ENCODE measurements around the gene TNRC6C. TPM values are rescaled to one million over a fixed set of nuclear protein-coding genes. Genes with fewer than 3 reads are reported as not detected.

TNRC6C gene
- total and polyA plus RNA-seq, 2 experiments from 2014 or later = 4.2 to 5.6 TPM

DNA sequence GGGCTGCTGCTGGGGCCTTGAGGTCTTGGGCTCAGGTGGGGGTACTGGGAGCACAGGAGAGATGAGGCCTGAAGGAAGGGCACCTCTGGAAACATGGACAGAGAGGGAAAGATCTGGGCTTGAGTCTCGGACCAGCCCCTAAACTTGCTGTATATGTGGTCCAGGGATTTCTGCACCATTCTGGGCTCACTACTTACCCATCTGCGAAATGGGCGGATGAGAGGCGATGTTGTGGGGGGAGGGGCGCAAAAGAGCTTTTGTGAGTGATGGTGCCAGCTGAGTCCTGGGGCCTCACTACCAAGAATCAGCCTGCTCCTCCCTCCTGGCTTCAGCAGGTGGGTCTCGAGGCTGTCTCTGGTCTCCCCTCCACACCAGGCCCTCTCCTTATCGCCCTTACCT is 188.0 kb downstream of the TNRC6C start:
- no peaks in the 10 kb centered on the region for H3K36me3 ChIP-seq (replicated peaks; ENCODE audit: insufficient read depth, low read depth)

DNA sequence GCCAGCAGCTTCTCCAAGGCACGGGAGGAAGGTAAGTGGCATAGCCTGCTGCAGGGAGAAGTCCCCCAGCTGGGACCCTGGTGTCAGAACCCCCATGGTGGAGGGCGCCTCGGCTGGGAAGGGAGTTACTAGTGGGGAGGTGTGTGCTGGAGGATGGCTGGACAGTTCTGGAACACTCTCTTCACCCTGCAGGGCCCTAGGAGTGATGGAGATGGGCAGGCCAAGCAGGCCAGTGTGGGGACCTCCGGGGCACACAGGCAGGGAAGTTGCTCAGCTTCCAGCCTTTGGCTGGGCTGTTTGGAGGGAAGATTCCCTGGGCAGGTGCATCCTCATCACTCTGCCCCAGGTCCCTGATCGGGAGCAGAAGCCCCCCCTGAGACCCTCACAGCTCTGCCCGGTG is 188.4 kb downstream of the TNRC6C start:
- Histone ChIP-seq H3K27me3 (no peaks in the 10 kb centered on the region), H3K36me3 (replicated peaks; ENCODE audit: insufficient read depth, low read depth) (no peaks in the 10 kb centered on the region), H3K9me2 (replicated peaks; ENCODE audit: insufficient read depth) (no peaks in the 10 kb centered on the region), H3K27ac (no peak overlapping the region), H3K4me3 (no peak overlapping the region), H3K4me2 (no peak overlapping the region), H3K9me3 (ENCODE audit: low read depth) (no peaks in the 10 kb centered on the region), H3K4me1 (ENCODE audit: insufficient read depth) (peaks cover 29% of the 10 kb centered on the region), H4K20me1 (ENCODE audit: insufficient read depth, poor library complexity, severe bottlenecking) (no peaks in the 10 kb centered on the region), H3K79me2 (no peaks in the 10 kb centered on the region), H2AFZ (no peak overlapping the region)
- WGBS (ENCODE audit: low lambda C conversion rate, missing lambda C conversion rate) = 83% methylated on average over 6 of the region's 6 CpGs
- DNase-seq (ENCODE audit: low spot score) = no peak
- TF ChIP-seq, protein P1, sequence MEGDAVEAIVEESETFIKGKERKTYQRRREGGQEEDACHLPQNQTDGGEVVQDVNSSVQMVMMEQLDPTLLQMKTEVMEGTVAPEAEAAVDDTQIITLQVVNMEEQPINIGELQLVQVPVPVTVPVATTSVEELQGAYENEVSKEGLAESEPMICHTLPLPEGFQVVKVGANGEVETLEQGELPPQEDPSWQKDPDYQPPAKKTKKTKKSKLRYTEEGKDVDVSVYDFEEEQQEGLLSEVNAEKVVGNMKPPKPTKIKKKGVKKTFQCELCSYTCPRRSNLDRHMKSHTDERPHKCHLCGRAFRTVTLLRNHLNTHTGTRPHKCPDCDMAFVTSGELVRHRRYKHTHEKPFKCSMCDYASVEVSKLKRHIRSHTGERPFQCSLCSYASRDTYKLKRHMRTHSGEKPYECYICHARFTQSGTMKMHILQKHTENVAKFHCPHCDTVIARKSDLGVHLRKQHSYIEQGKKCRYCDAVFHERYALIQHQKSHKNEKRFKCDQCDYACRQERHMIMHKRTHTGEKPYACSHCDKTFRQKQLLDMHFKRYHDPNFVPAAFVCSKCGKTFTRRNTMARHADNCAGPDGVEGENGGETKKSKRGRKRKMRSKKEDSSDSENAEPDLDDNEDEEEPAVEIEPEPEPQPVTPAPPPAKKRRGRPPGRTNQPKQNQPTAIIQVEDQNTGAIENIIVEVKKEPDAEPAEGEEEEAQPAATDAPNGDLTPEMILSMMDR (IDR thresholded peaks at IDR 0.05; ENCODE audit: poor library complexity) = no peak
- TF ChIP-seq EZH2 (IDR thresholded peaks at IDR 0.05; ENCODE audit: borderline replicate concordance) = no peak
- no peak for TF ChIP-seq EZH2phosphoT487 (IDR thresholded peaks at IDR 0.05; ENCODE audit: low read depth, severe bottlenecking, unreplicated experiment)

More for the DNA sequence above, 188.0 kb downstream of the TNRC6C start:
- H3K79me2 ChIP-seq = no peaks in the 10 kb centered on the region
- no peaks in the 10 kb centered on the region for H3K27me3 ChIP-seq
- WGBS (ENCODE audit: low lambda C conversion rate, missing lambda C conversion rate) = 96% methylated on average over 7 of the region's 7 CpGs
- no peaks in the 10 kb centered on the region for H3K9me3 ChIP-seq (ENCODE audit: low read depth)
- H3K4me1 ChIP-seq (ENCODE audit: insufficient read depth) = peaks cover 29% of the 10 kb centered on the region
- no peaks in the 10 kb centered on the region for H4K20me1 ChIP-seq (ENCODE audit: insufficient read depth, poor library complexity, severe bottlenecking)
- TF ChIP-seq EZH2phosphoT487 (IDR thresholded peaks at IDR 0.05; ENCODE audit: low read depth, severe bottlenecking, unreplicated experiment) (no peak), EZH2 (IDR thresholded peaks at IDR 0.05; ENCODE audit: borderline replicate concordance) (no peak)
- TF ChIP-seq, protein P1 (IDR thresholded peaks at IDR 0.05; ENCODE audit: poor library complexity) = no peak
- no peak overlapping the region for H3K4me3 ChIP-seq
- no peak overlapping the region for H2AFZ ChIP-seq
- no peak overlapping the region for H3K27ac ChIP-seq
- H3K4me2 ChIP-seq = no peak overlapping the region
- no peak for DNase-seq (ENCODE audit: low spot score)
- no peaks in the 10 kb centered on the region for H3K9me2 ChIP-seq (replicated peaks; ENCODE audit: insufficient read depth)

DNA sequence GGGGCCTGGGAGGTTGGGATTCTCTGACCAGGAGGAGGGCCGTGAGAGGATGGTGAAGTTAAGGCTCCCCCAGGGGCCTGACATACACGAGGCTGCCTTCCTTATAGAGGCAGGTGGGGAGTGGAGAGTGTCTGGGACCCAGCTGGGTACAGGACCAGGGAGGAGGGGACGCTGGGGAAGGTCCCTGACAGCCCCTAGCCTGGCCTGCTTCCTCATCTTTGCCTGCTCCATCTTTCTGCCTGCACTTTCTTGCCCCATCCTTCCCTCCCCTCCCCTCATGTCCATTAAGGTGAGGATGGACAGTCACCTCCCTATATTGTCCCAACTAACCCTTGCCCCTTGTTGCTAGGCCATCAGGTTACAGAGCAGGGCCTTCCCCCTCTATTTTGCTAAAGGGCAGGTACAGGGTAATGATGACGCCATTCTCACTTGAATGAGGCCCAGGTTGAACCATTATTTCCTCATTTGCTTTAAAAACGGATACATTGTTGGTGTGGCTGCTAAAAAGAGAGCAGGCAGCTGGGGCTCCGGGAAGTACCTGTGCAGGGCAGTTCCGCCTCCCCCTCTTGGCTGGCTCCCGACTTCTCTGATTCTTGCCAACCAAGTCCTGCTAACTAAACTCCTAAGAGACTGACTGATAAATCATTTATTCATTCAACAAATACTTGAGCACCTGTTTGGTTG is 189.0 kb downstream of the TNRC6C start:
- H3K4me1 ChIP-seq (ENCODE audit: insufficient read depth) = peaks cover 29% of the 10 kb centered on the region
- H4K20me1 ChIP-seq (ENCODE audit: insufficient read depth, poor library complexity, severe bottlenecking) = no peaks in the 10 kb centered on the region
- no peaks in the 10 kb centered on the region for H3K9me2 ChIP-seq (replicated peaks; ENCODE audit: insufficient read depth)
- no peaks in the 10 kb centered on the region for H3K79me2 ChIP-seq
- no peak overlapping the region for H3K4me3 ChIP-seq
- TF ChIP-seq EZH2phosphoT487 (IDR thresholded peaks at IDR 0.05; ENCODE audit: low read depth, severe bottlenecking, unreplicated experiment) (no peak), EZH2 (IDR thresholded peaks at IDR 0.05; ENCODE audit: borderline replicate concordance) (no peak)
- TF ChIP-seq, protein P1 (IDR thresholded peaks at IDR 0.05; ENCODE audit: poor library complexity) = no peak
- no peak overlapping the region for H3K4me2 ChIP-seq
- H3K27me3 ChIP-seq = no peaks in the 10 kb centered on the region
- no peak overlapping the region for H3K27ac ChIP-seq
- H3K9me3 ChIP-seq (ENCODE audit: low read depth) = no peaks in the 10 kb centered on the region
- WGBS (ENCODE audit: low lambda C conversion rate, missing lambda C conversion rate) = 89% methylated on average over 8 of the region's 8 CpGs
- no peak overlapping the region for H2AFZ ChIP-seq
- no peaks in the 10 kb centered on the region for H3K36me3 ChIP-seq (replicated peaks; ENCODE audit: insufficient read depth, low read depth)
- no peak for DNase-seq (ENCODE audit: low spot score)

All from hepatocyte (in vitro differentiated cells).